SU-DHL-6 (cell line): ENCODE results near the gene CENPX.

ENCODE experiments used
- EZH2phosphoT487 ChIP-seq: fragments of 200-600 bp; sonication (generic), shearing (Covaris generic); conservative IDR thresholded peaks from 2 replicates; pipeline ENCODE4 v1.6.1; 2018; ENCODE audit warnings: mild to moderate bottlenecking, antibody characterized with exemption, low read length, moderate library complexity, mixed read lengths
- TF ChIP-seq, protein P1 (sequence below): fragments of 200-600 bp; sonication (generic); IDR thresholded peaks from one replicate; pipeline ENCODE4 v1.5.1; 2017; ENCODE audit warnings: antibody characterized with exemption, mild to moderate bottlenecking, low read length, moderate library complexity; ENCODE audit not compliant: insufficient read depth, poor library complexity, severe bottlenecking

GRCh38 chr17:82003411-82004381 lies 19.0 kb downstream of the CENPX start:
- TF ChIP-seq, protein P1, sequence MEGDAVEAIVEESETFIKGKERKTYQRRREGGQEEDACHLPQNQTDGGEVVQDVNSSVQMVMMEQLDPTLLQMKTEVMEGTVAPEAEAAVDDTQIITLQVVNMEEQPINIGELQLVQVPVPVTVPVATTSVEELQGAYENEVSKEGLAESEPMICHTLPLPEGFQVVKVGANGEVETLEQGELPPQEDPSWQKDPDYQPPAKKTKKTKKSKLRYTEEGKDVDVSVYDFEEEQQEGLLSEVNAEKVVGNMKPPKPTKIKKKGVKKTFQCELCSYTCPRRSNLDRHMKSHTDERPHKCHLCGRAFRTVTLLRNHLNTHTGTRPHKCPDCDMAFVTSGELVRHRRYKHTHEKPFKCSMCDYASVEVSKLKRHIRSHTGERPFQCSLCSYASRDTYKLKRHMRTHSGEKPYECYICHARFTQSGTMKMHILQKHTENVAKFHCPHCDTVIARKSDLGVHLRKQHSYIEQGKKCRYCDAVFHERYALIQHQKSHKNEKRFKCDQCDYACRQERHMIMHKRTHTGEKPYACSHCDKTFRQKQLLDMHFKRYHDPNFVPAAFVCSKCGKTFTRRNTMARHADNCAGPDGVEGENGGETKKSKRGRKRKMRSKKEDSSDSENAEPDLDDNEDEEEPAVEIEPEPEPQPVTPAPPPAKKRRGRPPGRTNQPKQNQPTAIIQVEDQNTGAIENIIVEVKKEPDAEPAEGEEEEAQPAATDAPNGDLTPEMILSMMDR = no peak
- no peak for TF ChIP-seq EZH2phosphoT487
